Kidney glomerular epithelial cell (primary cell): ENCODE data around the gene MPP3.
A peak's percentile ranks its signal among the peaks of the same experiment; 100 is the strongest.
"Not testable (repeated sequence)": the region's sequence is repeated elsewhere in the genome, so short reads cannot be mapped to it uniquely, and the experiment has no call there.

Source experiments
- DNase-seq: peaks from one replicate; lab custom pipeline; 2025; lab: John Stamatoyannopoulos, UW

MPP3 gene

DNA sequence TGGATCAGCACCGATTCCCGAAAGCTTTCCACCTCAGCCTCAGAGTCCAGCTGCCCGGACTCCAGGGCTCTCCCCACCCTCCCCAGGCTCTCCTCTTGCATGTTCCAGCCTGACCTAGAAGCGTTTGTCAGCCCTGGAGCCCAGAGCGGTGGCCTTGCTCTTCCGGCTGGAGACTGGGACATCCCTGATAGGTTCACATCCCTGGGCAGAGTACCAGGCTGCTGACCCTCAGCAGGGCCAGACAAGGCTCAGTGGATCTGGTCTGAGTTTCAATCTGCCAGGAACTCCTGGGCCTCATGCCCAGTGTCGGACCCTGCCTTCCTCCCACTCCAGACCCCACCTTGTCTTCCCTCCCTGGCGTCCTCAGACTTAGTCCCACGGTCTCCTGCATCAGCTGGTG, 29.0 kb upstream of the MPP3 start:
- DNase-seq, result no peak

DNA sequence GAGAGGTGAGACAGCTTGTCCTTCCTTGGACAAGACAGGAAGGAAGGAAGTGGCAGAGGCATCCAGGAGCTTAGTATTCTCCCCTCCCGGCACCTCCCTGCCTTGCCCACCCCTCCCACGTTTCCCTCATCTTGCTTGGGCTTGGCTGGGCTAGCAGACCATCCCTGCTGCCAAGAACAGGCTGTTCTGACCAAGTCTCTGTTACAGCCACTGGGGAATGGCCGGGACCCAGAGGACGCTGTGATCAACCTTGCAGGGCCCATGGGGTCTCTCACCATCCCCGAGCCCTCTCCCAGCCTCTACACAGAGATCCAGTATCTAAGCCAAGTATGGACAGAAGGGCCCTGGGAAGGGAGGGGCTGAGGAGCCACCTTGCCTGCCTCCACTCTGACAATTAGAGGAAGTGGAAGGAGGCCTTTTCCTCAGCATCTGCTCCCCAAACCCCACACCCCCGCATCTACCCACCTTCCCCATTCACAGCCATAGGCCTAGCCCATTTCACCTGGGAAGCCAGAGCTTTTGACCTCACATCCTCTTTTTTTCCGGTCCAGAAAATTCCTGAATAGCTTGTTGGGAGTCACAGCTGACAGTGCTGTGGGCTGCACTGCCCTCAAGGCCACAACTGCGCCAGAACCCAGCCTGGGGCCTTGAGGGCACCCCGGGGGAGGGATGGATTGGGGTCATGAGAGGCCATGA, 28.1 kb upstream of the MPP3 start:
- no peak for DNase-seq

- DNase-seq, result no peak
These were observed 27.3 kb upstream of the MPP3 start for GRCh38 chr17:43860077-43860725.

- no peak for DNase-seq
These were observed 25.1 kb upstream of the MPP3 start for GRCh38 chr17:43857957-43858600.

- DNase-seq, result no peak
These were observed 24.2 kb upstream of the MPP3 start for GRCh38 chr17:43857141-43857540.

DNA sequence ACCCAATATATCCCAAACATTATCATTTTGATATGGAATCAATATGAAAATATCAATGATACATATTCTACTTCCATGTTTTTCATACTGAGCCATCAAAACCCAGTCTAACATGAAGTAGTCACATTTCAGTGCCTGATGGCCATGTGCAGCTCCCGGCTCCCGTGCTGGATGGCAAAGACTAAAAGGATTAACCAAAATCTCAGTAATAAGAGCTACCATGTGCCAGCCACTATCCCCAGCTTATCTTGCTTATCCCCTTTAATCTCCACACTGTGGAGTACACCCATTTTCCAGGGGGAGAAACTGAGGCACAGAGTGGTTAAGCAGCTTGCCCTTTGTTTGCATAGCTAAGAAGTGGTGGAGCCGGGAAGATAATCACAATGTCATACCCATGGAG, 23.2 kb upstream of the MPP3 start:
- no peak for DNase-seq

GRCh38 chr17:43855061-43855460, 22.1 kb upstream of the MPP3 start:
- DNase-seq, result no peak

- no peak for DNase-seq
These were observed 21.6 kb upstream of the MPP3 start for GRCh38 chr17:43854498-43854897.

DNA sequence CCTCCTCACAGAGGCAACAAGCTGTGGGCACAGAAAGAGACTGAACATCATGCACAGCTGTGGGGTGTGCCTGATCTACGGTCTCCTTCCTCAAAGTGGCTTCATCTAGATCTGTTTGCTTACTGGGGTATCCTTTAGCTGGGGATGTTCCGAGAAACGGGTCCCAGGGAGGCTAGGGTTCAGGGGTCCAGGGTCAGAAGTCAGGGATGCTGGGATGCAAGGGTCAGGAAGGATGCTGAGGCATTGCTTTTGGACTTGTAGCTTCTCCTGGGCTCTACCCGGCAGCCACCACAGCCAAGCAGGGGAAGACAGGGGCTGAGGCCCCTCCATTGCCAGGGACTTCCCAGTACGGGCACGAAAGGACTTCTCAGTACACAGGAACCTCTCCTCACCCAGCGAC, 20.6 kb upstream of the MPP3 start:
- DNase-seq, result no peak

- DNase-seq, result no peak
These were observed 19.6 kb upstream of the MPP3 start for GRCh38 chr17:43852571-43852970.

GRCh38 chr17:43849116-43849515, 16.2 kb upstream of the MPP3 start:
- no peak for DNase-seq

- no peak for DNase-seq
These were observed 15.7 kb upstream of the MPP3 start for GRCh38 chr17:43848601-43849000.

GRCh38 chr17:43846963-43847371, 14.0 kb upstream of the MPP3 start, which contains the start of gene CD300LG:
Gene CD300LG, plus strand, starts transcription at chr17:43847176. Its CDS starts 41 bp downstream, at chr17:43847217.
- no peak for DNase-seq

- DNase-seq, result peak; percentile 70
These were observed 13.3 kb upstream of the MPP3 start for GRCh38 chr17:43846221-43846712.

- DNase-seq, result peak; percentile 50
These were observed 12.8 kb upstream of the MPP3 start for GRCh38 chr17:43845766-43846165.

GRCh38 chr17:43844241-43844640, 11.3 kb upstream of the MPP3 start:
- no peak for DNase-seq

DNA sequence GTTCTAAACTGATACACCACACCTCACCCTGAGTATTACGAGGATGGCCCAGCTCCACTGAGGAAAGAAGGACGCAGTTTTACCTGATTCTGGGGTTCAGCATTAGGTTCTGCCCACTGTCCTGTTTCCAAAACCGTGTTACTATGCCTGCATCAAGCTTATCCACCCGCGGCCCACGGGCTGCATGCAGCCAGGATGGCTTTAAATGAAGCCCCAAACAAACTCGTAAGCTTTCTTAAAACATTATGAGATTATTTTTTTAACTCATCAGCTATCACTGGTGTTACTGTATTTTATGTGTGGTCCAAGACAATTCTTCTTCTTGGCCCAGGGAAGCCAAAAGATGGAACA, 10.0 kb upstream of the MPP3 start:
- DNase-seq, result no peak

- not testable (repeated sequence) for DNase-seq
These were observed 9.4 kb upstream of the MPP3 start for GRCh38 chr17:43842091-43842974.

DNA sequence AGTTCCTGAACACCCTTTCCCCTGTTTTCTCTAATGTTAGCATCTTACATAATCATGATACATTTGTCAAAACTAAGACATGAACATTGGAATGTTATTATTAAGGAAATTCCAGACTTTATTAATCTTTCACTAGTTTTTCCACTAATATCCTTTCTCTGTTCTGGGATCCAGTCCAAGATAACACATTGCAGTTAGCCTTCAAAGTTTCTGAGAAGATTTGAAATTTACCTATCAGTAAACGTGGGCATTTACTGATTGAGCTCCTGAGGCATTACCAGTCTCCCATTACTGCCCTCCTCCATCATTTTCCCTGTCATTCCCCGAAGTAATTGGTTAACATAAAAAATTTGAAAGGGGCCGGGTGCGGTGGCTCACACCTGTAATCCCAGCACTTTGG, 8.3 kb upstream of the MPP3 start:
- peak; percentile 51 for DNase-seq

DNA sequence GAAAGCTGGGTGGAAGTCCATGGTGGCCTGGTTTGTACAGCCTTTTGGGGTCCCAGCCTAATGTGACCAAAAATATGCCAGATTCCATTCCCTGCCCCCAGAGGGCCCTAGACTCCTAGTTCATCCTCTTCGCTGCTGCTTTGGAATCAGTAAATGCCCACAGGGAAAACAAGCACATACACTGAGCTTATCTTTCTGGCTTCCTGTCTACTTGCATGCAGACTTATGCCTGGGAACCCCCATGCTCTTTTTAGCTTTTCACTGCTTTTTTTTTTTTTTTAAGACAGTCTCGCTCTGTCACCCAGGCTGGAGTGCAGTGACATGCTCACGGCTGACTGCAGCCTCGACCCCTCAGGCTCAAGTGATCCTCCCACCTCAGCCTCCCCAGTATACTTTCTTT, 7.9 kb upstream of the MPP3 start:
- DNase-seq, result peak; percentile 48

DNA sequence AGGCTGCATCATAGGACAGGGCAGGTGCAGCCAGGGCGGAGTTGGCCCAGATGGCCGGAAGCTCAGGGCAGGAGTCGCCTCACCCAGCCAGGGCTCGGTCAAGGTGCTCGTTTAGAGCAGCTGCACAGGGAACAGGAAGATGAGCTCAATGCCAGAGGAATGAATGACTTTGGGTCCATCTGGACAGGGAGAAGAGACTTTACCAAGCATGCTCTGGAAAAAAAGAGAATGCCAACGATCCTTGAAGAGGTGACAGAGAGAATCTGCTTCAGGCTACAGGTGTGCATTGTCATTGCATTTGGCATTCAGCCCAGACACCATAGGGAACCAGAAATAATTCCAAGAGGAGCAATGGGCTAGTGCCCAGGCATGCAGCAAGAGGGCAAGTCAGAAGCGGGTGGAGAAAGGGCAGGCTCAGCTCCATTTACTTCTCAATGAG, 6.7 kb upstream of the MPP3 start:
- no peak for DNase-seq

DNA sequence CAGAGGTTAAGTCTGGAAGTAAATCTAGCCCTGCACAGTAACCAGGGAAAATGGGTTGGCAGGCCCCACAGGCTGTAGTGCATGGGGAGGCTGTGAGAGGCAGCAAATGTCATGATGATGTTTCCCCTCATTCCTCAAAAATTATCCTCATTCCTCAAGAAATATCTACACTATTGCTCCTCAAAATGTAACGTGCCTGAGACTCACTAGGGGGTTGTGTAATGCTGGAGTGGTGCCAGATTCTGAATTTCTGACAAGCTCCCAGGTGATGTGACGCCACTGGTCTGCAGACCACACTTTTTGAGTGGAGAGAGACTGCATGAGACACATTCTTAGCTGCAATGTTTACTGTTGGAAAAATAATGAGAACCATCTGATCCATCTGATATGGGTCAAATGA, 1.2 kb upstream of the MPP3 start:
- DNase-seq, result no peak
